Hepatocyte (in vitro differentiated cells): ENCODE results near the gene PCNP.

Source experiments
- EZH2 ChIP-seq: fragments of 200-600 bp; sonication (generic); IDR thresholded peaks from 2 replicates; pipeline ENCODE4 v1.6.1; 2016; ENCODE audit warnings: antibody characterized with exemption, mild to moderate bottlenecking, borderline replicate concordance
- EZH2phosphoT487 ChIP-seq: fragments of 200-600 bp; sonication (generic); IDR thresholded peaks from one replicate; pipeline ENCODE4 v1.6.1; 2018; ENCODE audit warnings: antibody characterized with exemption, mild to moderate bottlenecking, low read depth, moderate library complexity; ENCODE audit not compliant: unreplicated experiment, severe bottlenecking
- TF ChIP-seq, protein P1 (sequence below): fragments of 200-600 bp; sonication (generic); IDR thresholded peaks from 2 replicates; pipeline ENCODE4 v1.5.1; 2016; ENCODE audit warnings: antibody characterized with exemption, mild to moderate bottlenecking; ENCODE audit not compliant: poor library complexity

- TF ChIP-seq, protein P1, sequence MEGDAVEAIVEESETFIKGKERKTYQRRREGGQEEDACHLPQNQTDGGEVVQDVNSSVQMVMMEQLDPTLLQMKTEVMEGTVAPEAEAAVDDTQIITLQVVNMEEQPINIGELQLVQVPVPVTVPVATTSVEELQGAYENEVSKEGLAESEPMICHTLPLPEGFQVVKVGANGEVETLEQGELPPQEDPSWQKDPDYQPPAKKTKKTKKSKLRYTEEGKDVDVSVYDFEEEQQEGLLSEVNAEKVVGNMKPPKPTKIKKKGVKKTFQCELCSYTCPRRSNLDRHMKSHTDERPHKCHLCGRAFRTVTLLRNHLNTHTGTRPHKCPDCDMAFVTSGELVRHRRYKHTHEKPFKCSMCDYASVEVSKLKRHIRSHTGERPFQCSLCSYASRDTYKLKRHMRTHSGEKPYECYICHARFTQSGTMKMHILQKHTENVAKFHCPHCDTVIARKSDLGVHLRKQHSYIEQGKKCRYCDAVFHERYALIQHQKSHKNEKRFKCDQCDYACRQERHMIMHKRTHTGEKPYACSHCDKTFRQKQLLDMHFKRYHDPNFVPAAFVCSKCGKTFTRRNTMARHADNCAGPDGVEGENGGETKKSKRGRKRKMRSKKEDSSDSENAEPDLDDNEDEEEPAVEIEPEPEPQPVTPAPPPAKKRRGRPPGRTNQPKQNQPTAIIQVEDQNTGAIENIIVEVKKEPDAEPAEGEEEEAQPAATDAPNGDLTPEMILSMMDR: no peak
- TF ChIP-seq EZH2: no peak
- TF ChIP-seq EZH2phosphoT487: no peak
Observed at GRCh38 chr3:101619734-101620133, 45.8 kb downstream of the PCNP start.
